Osteocyte (in vitro differentiated cells): ENCODE data around the gene ACOT4. TPM values are rescaled to one million over a fixed set of nuclear protein-coding genes. Genes with fewer than 3 reads are reported as not detected.

Experiments
- DNase-seq: peaks from one replicate; pipeline ENCODE4 v3.0.0; 2021; ENCODE audit warnings: mixed read lengths; ENCODE audit not compliant: unreplicated experiment; ENCODE audit errors: extremely low spot score
- H3K27ac Mint-ChIP-seq: one replicate; pipeline ENCODE4 v1.8.0; 2021; ENCODE audit warnings: mild to moderate bottlenecking, mixed read lengths; ENCODE audit not compliant: unreplicated experiment
- H3K27me3 Mint-ChIP-seq: one replicate; pipeline ENCODE4 v1.8.0; 2021; ENCODE audit warnings: mixed read lengths; ENCODE audit not compliant: unreplicated experiment
- H3K36me3 Mint-ChIP-seq: one replicate; pipeline ENCODE4 v1.8.0; 2021; ENCODE audit warnings: mixed read lengths; ENCODE audit not compliant: unreplicated experiment
- H3K4me1 Mint-ChIP-seq: one replicate; pipeline ENCODE4 v1.8.0; 2021; ENCODE audit warnings: mixed read lengths; ENCODE audit not compliant: unreplicated experiment
- H3K4me3 Mint-ChIP-seq: one replicate; pipeline ENCODE4 v1.8.0; 2021; ENCODE audit warnings: mild to moderate bottlenecking, moderate library complexity, mixed read lengths; ENCODE audit not compliant: unreplicated experiment
- H3K9me3 Mint-ChIP-seq: one replicate; pipeline ENCODE4 v1.8.0; 2021; ENCODE audit warnings: mixed read lengths; ENCODE audit not compliant: unreplicated experiment
- total RNA-seq: library from RNA; stranded (reverse); gene quantifications from 2 replicates; pipeline ENCODE4 v1.2.1, GENCODE V29; 2021
- TF ChIP-seq, protein P1 (sequence below): fragments of 200-600 bp; sonication (generic); IDR thresholded peaks from 2 replicates; pipeline ENCODE4 v1.5.0; 2021; ENCODE audit warnings: antibody characterized with exemption, mild to moderate bottlenecking, moderate library complexity

Gene ACOT4
- total RNA-seq, 1 donor from 2014 or later = 1.3 TPM

DNA sequence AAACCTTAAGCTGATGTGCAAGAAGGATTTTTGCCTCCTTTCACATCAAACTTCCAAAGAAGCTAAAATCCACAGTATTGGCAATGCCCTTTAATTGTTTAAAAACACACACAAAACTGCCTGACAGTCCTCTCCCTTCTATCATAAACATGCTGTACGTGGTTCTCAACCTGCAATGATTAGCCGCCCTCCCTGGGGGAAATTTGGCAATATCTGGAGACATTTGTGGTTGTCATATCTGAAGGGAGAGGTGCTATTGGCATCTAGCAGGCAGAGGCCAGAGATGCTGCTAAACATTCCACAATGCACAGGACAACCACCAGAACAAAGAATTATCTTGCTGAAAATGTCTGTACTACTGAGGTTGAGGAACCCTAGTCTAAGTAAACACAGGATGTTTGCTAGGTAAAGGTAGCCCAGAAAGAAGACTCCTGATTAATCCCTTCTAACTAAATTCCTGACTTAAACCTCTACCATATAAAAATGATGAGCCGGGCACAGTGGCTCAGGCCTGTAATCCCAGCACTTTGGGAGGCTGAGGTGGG lies 21.8 kb downstream of the ACOT4 start:
- Mint-ChIP-seq H3K4me1 (peaks cover 2% of the 10 kb centered on the region), H3K36me3 (no peaks in the 10 kb centered on the region), H3K27me3 (no peaks in the 10 kb centered on the region), H3K4me3 (peak overlapping the region; percentile 86), H3K9me3 (no peaks in the 10 kb centered on the region), H3K27ac (peak overlapping the region; percentile 84)
- DNase-seq = no peak
- TF ChIP-seq, protein P1, sequence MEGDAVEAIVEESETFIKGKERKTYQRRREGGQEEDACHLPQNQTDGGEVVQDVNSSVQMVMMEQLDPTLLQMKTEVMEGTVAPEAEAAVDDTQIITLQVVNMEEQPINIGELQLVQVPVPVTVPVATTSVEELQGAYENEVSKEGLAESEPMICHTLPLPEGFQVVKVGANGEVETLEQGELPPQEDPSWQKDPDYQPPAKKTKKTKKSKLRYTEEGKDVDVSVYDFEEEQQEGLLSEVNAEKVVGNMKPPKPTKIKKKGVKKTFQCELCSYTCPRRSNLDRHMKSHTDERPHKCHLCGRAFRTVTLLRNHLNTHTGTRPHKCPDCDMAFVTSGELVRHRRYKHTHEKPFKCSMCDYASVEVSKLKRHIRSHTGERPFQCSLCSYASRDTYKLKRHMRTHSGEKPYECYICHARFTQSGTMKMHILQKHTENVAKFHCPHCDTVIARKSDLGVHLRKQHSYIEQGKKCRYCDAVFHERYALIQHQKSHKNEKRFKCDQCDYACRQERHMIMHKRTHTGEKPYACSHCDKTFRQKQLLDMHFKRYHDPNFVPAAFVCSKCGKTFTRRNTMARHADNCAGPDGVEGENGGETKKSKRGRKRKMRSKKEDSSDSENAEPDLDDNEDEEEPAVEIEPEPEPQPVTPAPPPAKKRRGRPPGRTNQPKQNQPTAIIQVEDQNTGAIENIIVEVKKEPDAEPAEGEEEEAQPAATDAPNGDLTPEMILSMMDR = no peak

DNA sequence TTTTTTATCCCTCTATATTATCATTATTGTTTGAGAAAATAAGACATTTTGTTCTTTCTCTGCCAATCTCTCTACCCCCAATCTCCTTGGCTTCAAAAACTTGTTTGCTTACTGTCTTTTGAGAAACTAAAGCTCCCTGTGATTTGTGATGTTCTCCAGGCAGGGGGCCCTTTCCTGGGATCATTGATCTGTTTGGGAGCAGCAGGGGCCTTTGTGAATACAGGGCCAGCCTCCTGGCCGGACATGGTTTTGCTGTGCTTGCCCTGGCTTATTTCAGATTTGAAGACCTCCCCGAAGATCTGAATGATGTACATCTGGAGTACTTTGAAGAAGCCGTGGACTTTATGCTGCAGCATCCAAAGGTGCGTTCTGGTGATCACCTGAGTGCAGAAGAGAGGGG lies 25.2 kb downstream of the ACOT4 start:
- Mint-ChIP-seq H3K4me1 (peaks cover 2% of the 10 kb centered on the region), H3K9me3 (no peaks in the 10 kb centered on the region), H3K27ac (no peak overlapping the region), H3K4me3 (no peak overlapping the region), H3K27me3 (no peaks in the 10 kb centered on the region), H3K36me3 (no peaks in the 10 kb centered on the region)
- TF ChIP-seq, protein P1 = no peak
- DNase-seq = no peak

DNA sequence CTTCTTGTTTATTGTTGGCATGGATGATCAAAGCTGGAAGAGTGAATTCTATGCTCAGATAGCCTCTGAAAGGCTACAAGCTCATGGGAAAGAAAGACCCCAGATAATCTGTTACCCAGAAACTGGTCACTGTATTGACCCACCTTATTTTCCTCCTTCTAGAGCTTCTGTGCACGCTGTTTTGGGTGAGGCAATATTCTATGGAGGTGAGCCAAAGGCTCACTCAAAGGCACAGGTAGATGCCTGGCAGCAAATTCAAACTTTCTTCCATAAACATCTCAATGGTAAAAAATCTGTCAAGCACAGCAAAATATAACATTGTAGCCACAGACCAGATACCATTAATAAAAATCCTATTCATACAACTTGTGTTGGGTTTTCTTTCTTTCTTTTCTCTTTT lies 27.9 kb downstream of the ACOT4 start:
- no peaks in the 10 kb centered on the region for H3K27me3 Mint-ChIP-seq
- H3K36me3 Mint-ChIP-seq = no peaks in the 10 kb centered on the region
- TF ChIP-seq, protein P1 = no peak
- no peaks in the 10 kb centered on the region for H3K9me3 Mint-ChIP-seq
- no peaks in the 10 kb centered on the region for H3K4me1 Mint-ChIP-seq
- DNase-seq = no peak
- H3K27ac Mint-ChIP-seq = no peak overlapping the region
- H3K4me3 Mint-ChIP-seq = no peak overlapping the region

DNA sequence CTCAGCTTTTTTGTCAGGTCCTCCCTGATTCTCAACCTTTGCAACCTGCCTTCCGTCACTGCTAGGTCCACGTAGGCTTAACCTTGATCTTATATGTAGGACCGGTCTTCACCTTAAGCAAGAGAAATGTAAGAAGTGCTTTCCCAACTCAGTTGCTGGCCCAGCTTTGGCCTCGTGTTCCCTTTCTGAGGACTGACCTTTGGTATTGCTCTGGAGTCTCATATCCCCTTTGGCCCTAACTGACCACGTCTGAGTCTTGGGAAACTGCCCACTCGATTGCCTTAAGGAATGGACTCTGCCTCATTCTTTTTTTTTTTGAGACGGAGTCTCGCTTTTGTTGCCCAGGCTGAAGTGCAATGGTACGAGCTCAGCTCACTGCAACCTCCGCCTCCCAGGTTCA lies 28.6 kb downstream of the ACOT4 start:
- H3K4me1 Mint-ChIP-seq = no peaks in the 10 kb centered on the region
- DNase-seq = no peak
- TF ChIP-seq, protein P1 = no peak
- no peaks in the 10 kb centered on the region for H3K9me3 Mint-ChIP-seq
- H3K36me3 Mint-ChIP-seq = no peaks in the 10 kb centered on the region
- no peaks in the 10 kb centered on the region for H3K27me3 Mint-ChIP-seq
- H3K4me3 Mint-ChIP-seq = no peak overlapping the region
- no peak overlapping the region for H3K27ac Mint-ChIP-seq

DNA sequence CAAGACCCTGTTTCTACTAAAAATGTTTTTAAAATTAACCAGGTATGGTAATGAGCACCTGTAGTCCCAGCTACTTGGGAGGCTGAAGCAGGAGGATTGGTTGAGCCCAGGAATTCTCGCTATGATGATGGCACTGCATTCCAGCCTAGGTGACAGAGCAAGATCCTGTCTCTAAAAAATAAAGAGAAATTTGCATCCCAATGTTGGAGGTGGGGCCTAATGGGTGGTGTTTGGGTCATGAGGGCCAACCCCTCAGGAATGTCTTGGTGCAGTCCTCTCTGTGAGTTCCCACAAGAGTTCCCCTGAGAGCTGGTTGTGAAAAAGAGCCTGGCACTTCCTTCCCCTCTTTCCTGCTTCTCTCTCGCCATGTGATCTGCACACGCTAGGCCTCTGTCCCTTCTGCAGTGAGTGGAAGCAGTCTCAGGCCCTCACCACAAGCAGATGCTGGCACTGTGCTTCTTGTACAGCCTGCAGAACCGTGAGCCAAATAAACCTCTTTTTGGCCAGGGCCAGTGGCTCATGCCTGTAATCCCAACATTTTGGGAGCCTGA lies 31.9 kb downstream of the ACOT4 start:
- no peak for DNase-seq
- no peak overlapping the region for H3K4me3 Mint-ChIP-seq
- no peaks in the 10 kb centered on the region for H3K36me3 Mint-ChIP-seq
- H3K9me3 Mint-ChIP-seq = no peaks in the 10 kb centered on the region
- TF ChIP-seq, protein P1 = no peak
- H3K27me3 Mint-ChIP-seq = no peaks in the 10 kb centered on the region
- H3K4me1 Mint-ChIP-seq = no peaks in the 10 kb centered on the region
- no peak overlapping the region for H3K27ac Mint-ChIP-seq
